RWPE2 (cell line): ENCODE results near the gene OVCA2.

Experiments used
- ATAC-seq: fragments of 200-7000 bp; cut with Tn5 transposase; 3 replicates; pipeline ENCODE4 v1.9.1; 2021; ENCODE audit warnings: low read depth
- DNase-seq: peaks from one replicate; pipeline ENCODE4 v3.0.0-alpha.2; 2020; ENCODE audit warnings: low spot score
- H3K27ac ChIP-seq: fragments of 450-650 bp; 2 replicates; pipeline ENCODE4 v1.5.1; 2017; ENCODE audit warnings: mild to moderate bottlenecking; ENCODE audit not compliant: poor library complexity, severe bottlenecking
- H3K27me3 ChIP-seq: fragments of 250-450 bp; sonication (Bioruptor Pico); 2 replicates; pipeline ENCODE4 v1.5.1; 2021; ENCODE audit warnings: mild to moderate bottlenecking, moderate library complexity; ENCODE audit not compliant: insufficient read depth, poor library complexity, severe bottlenecking
- H3K36me3 ChIP-seq: fragments of 250-450 bp; sonication (Bioruptor Pico); 2 replicates; pipeline ENCODE4 v1.5.1; 2020; ENCODE audit warnings: low read depth, mild to moderate bottlenecking, moderate library complexity
- H3K4me1 ChIP-seq: fragments of 250-450 bp; sonication (Bioruptor Pico); 2 replicates; pipeline ENCODE4 v1.5.1; 2021; ENCODE audit warnings: mild to moderate bottlenecking, moderate library complexity; ENCODE audit not compliant: insufficient read depth, poor library complexity, severe bottlenecking
- H3K4me3 ChIP-seq: fragments of 250-450 bp; sonication (Bioruptor Pico); 2 replicates; pipeline ENCODE4 v1.5.1; 2021; ENCODE audit warnings: mild to moderate bottlenecking, moderate library complexity; ENCODE audit not compliant: severe bottlenecking
- H3K9me3 ChIP-seq: fragments of 250-450 bp; sonication (Bioruptor Pico); 2 replicates; pipeline ENCODE4 v1.5.1; 2021; ENCODE audit warnings: mild to moderate bottlenecking, moderate library complexity; ENCODE audit not compliant: severe bottlenecking
- CTCF ChIP-seq: fragments of 450-650 bp; IDR thresholded peaks from one replicate; pipeline ENCODE4 v1.5.1; 2017; ENCODE audit warnings: mild to moderate bottlenecking, moderate library complexity; ENCODE audit not compliant: poor library complexity, severe bottlenecking

The OVCA2 gene

GRCh38 chr17:2077040-2077439 is 35.2 kb downstream of the OVCA2 start:
- no peak for DNase-seq
- H3K4me3 ChIP-seq: no peak overlapping the region
- TF ChIP-seq CTCF: no peak
- peaks cover 14% of the 10 kb centered on the region for H3K4me1 ChIP-seq
- H3K36me3 ChIP-seq: peaks cover 9% of the 10 kb centered on the region
- H3K27ac ChIP-seq: no peak overlapping the region
- H3K27me3 ChIP-seq: no peaks in the 10 kb centered on the region
- no peaks in the 10 kb centered on the region for H3K9me3 ChIP-seq
- ATAC-seq: no peak

GRCh38 chr17:2081564-2081963 is 39.7 kb downstream of the OVCA2 start:
- no peak for DNase-seq
- no peaks in the 10 kb centered on the region for H3K9me3 ChIP-seq
- peaks cover 22% of the 10 kb centered on the region for H3K4me1 ChIP-seq
- H3K27me3 ChIP-seq: no peaks in the 10 kb centered on the region
- peak; percentile 91 for ATAC-seq
- H3K27ac ChIP-seq: peak overlapping the region; percentile 64
- TF ChIP-seq CTCF: no peak
- H3K36me3 ChIP-seq: peaks cover 9% of the 10 kb centered on the region
- no peak overlapping the region for H3K4me3 ChIP-seq

GRCh38 chr17:2082003-2082781 is 40.4 kb downstream of the OVCA2 start:
- Histone ChIP-seq H3K27ac (peak overlapping the region; percentile 64), H3K4me1 (peaks cover 22% of the 10 kb centered on the region), H3K9me3 (no peaks in the 10 kb centered on the region), H3K36me3 (peaks cover 9% of the 10 kb centered on the region), H3K27me3 (no peaks in the 10 kb centered on the region), H3K4me3 (no peak overlapping the region)
- no peak for TF ChIP-seq CTCF
- ATAC-seq: no peak
- no peak for DNase-seq

- ATAC-seq (no peak), DNase-seq (no peak)
- Histone ChIP-seq H3K4me3 (no peak overlapping the region), H3K27ac (peak overlapping the region; percentile 38), H3K4me1 (peaks cover 22% of the 10 kb centered on the region), H3K9me3 (no peaks in the 10 kb centered on the region), H3K36me3 (peaks cover 9% of the 10 kb centered on the region), H3K27me3 (no peaks in the 10 kb centered on the region)
- no peak for TF ChIP-seq CTCF
Measured at GRCh38 chr17:2083613-2084035, 41.8 kb downstream of the OVCA2 start.
